ENCODE data around the gene ELMO2.
A peak's percentile ranks its signal among the peaks of the same experiment; 100 is the strongest.
"Not testable (repeated sequence)": the region's sequence is repeated elsewhere in the genome, so short reads cannot be mapped to it uniquely, and the experiment has no call there.

The ELMO2 gene

GRCh38 chr20:46402331-46402811 lies 4.0 kb downstream of the ELMO2 start:
- no peak for DNase-seq

GRCh38 chr20:46401478-46401860 lies 4.9 kb downstream of the ELMO2 start:
- no peak for DNase-seq

GRCh38 chr20:46400828-46401477 lies 5.5 kb downstream of the ELMO2 start:
- peak; percentile 21 for DNase-seq

- no peak for DNase-seq
Observed at GRCh38 chr20:46400253-46400652, 6.2 kb downstream of the ELMO2 start.

- no peak for DNase-seq
Observed at GRCh38 chr20:46399401-46399800, 7.0 kb downstream of the ELMO2 start.

- DNase-seq: no peak
Observed at GRCh38 chr20:46398963-46399362, 7.5 kb downstream of the ELMO2 start.

- no peak for DNase-seq
Observed at GRCh38 chr20:46396052-46396740, 10.2 kb downstream of the ELMO2 start.

- DNase-seq: no peak
Observed at GRCh38 chr20:46394872-46395760, 11.3 kb downstream of the ELMO2 start.

GRCh38 chr20:46393967-46394366 lies 12.4 kb downstream of the ELMO2 start:
- no peak for DNase-seq

- DNase-seq: no peak
Observed at GRCh38 chr20:46388937-46389336, 17.5 kb downstream of the ELMO2 start.

GRCh38 chr20:46388201-46388836 lies 18.1 kb downstream of the ELMO2 start:
- DNase-seq: no peak

- DNase-seq: not testable (repeated sequence)
Observed at GRCh38 chr20:46387054-46387453, 19.4 kb downstream of the ELMO2 start.

- DNase-seq: no peak
Observed at GRCh38 chr20:46378412-46379009, 27.9 kb downstream of the ELMO2 start.

- no peak for DNase-seq
Observed at GRCh38 chr20:46377518-46377917, 28.9 kb downstream of the ELMO2 start.

- no peak for DNase-seq
Observed at GRCh38 chr20:46376196-46376785, 30.1 kb downstream of the ELMO2 start.

- DNase-seq: no peak
Observed at GRCh38 chr20:46375771-46376170, 30.6 kb downstream of the ELMO2 start.

GRCh38 chr20:46374383-46374782 lies 32.0 kb downstream of the ELMO2 start:
- no peak for DNase-seq

GRCh38 chr20:46371656-46372055 lies 34.8 kb downstream of the ELMO2 start:
- DNase-seq: no peak

GRCh38 chr20:46368902-46369268 lies 37.5 kb downstream of the ELMO2 start:
- no peak for DNase-seq

- DNase-seq: no peak
Observed at GRCh38 chr20:46367967-46368901, 38.2 kb downstream of the ELMO2 start.

GRCh38 chr20:46367234-46367633 lies 39.2 kb downstream of the ELMO2 start:
- no peak for DNase-seq
